PC-9 (cell line): ENCODE data around the gene TMEM120B.
"Not testable (repeated sequence)": the region's sequence is repeated elsewhere in the genome, so short reads cannot be mapped to it uniquely, and the experiment has no call there.

ENCODE experiments used
- CTCF ChIP-seq: fragments of 200-600 bp; sonication (generic); conservative IDR thresholded peaks from 2 replicates; pipeline ENCODE4 v1.6.1; 2017; ENCODE audit warnings: mixed run types, antibody characterized with exemption, mild to moderate bottlenecking, moderate library complexity
- EZH2 ChIP-seq: fragments of 200-600 bp; sonication (generic); IDR thresholded peaks from 2 replicates; pipeline ENCODE4 v1.8.0; 2017; ENCODE audit warnings: antibody characterized with exemption, low read depth

GRCh38 chr12:121679661-121680197 lies 32.8 kb upstream of the TMEM120B start:
- TF ChIP-seq CTCF, EZH2: not testable (repeated sequence)
